IMR-90 (cell line): ENCODE results near the gene MBD2. TPM values are rescaled to one million over a fixed set of nuclear protein-coding genes. Genes with fewer than 3 reads are reported as not detected.
"Not testable (repeated sequence)": the region's sequence is repeated elsewhere in the genome, so short reads cannot be mapped to it uniquely, and the experiment has no call there.

Experiments
- ATAC-seq: fragments of 200-7000 bp; cut with Tn5 transposase; 2 replicates; pipeline ENCODE4 v1.9.1; 2020; ENCODE audit warnings: low read depth, mild to moderate bottlenecking, moderate library complexity
- BruUV-seq: library from RNA; stranded (reverse); fragments of 400-500 nt; replicated peaks from 2 replicates; lab custom pipeline; 2021; lab: Mats Ljungman, UMichigan
- CTCF ChIA-PET: fragments of 300-600 bp; formaldehyde crosslinking; extraction: SDS; loops from one replicate; lab custom pipeline; 2021; ENCODE audit warnings: antibody characterized with exemption; lab: Yijun Ruan, JAX
- POLR2A ChIA-PET: fragments of 300-600 bp; sonication (Branson Sonifier 250); formaldehyde crosslinking; loops from one replicate; lab custom pipeline; 2022; ENCODE audit warnings: antibody characterized with exemption; ENCODE audit not compliant: unreplicated experiment; lab: Charles Lee
- DNase-seq: peaks from one replicate; pipeline ENCODE4 v3.0.0; 2013
- H2AFZ ChIP-seq: replicated peaks from 2 replicates; pipeline ENCODE3; 2013; ENCODE audit warnings: low read length, mild to moderate bottlenecking; ENCODE audit not compliant: poor library complexity
- H2AK5ac ChIP-seq: 2 replicates; pipeline ENCODE4 v1.6.1; 2013; ENCODE audit warnings: low read depth, low read length, inconsistent platforms
- H2AK9ac ChIP-seq: replicated peaks from 2 replicates; pipeline ENCODE3; 2013; ENCODE audit warnings: mild to moderate bottlenecking, low read depth, low read length, moderate library complexity; ENCODE audit not compliant: poor library complexity
- H2BK120ac ChIP-seq: 2 replicates; pipeline ENCODE4 v1.6.1; 2013; ENCODE audit warnings: low read depth, low read length, inconsistent platforms
- H2BK15ac ChIP-seq: 3 replicates; pipeline ENCODE4 v1.6.1; 2013; ENCODE audit warnings: low read depth, low read length, inconsistent platforms
- H2BK20ac ChIP-seq: 2 replicates; pipeline ENCODE4 v1.6.1; 2013; ENCODE audit warnings: low read depth, mild to moderate bottlenecking, inconsistent platforms, low read length, moderate library complexity
- H2BK5ac ChIP-seq: 2 replicates; pipeline ENCODE4 v1.6.1; 2013; ENCODE audit warnings: mild to moderate bottlenecking, low read depth, low read length, inconsistent platforms; ENCODE audit not compliant: poor library complexity, severe bottlenecking
- H3K14ac ChIP-seq: replicated peaks from 2 replicates; pipeline ENCODE4 v1.6.1; 2013; ENCODE audit warnings: low read depth, low read length, inconsistent platforms
- H3K18ac ChIP-seq: 2 replicates; pipeline ENCODE4 v1.6.1; 2013; ENCODE audit warnings: low read depth, low read length, control low read depth
- H3K23ac ChIP-seq: 2 replicates; pipeline ENCODE4 v1.6.1; 2013; ENCODE audit warnings: low read depth, low read length, inconsistent platforms
- H3K27ac ChIP-seq: 2 replicates; pipeline ENCODE4 v1.5.1; 2013; ENCODE audit warnings: mild to moderate bottlenecking, control low read depth, low read length; ENCODE audit not compliant: insufficient read depth
- H3K27me3 ChIP-seq: 2 replicates; pipeline ENCODE4 v1.6.1; 2013; ENCODE audit warnings: low read length; ENCODE audit not compliant: control insufficient read depth, insufficient read depth
- H3K36me3 ChIP-seq: 2 replicates; pipeline ENCODE4 v1.6.1; 2013; ENCODE audit warnings: low read length, mixed read lengths; ENCODE audit not compliant: control insufficient read depth, insufficient read depth
- H3K4ac ChIP-seq: 2 replicates; pipeline ENCODE4 v1.6.1; 2013; ENCODE audit warnings: low read depth, low read length, inconsistent platforms
- H3K4me1 ChIP-seq: 2 replicates; pipeline ENCODE4 v1.6.1; 2013; ENCODE audit warnings: low read length, mixed read lengths; ENCODE audit not compliant: control insufficient read depth, insufficient read depth
- H3K4me2 ChIP-seq: 2 replicates; pipeline ENCODE4 v1.6.1; 2013; ENCODE audit warnings: low read depth, mild to moderate bottlenecking, control low read depth, low read length, moderate library complexity
- H3K4me3 ChIP-seq: 2 replicates; pipeline ENCODE4 v1.5.1; 2013; ENCODE audit warnings: low read depth, mild to moderate bottlenecking, control low read depth, low read length, moderate library complexity; ENCODE audit not compliant: insufficient read depth
- H3K56ac ChIP-seq: 2 replicates; pipeline ENCODE4 v1.6.1; 2013; ENCODE audit warnings: low read length, inconsistent platforms; ENCODE audit not compliant: insufficient read depth; ENCODE audit errors: extremely low read depth
- H3K79me1 ChIP-seq, 2 experiments: 2 replicates each; pipeline ENCODE4 v1.6.1; 2013; ENCODE audit warnings: low read length in 2 of 2, inconsistent platforms in 1 of 2, low read depth in 1 of 2
- H3K9ac ChIP-seq: 2 replicates; pipeline ENCODE4 v1.6.1; 2013; ENCODE audit warnings: low read depth, low read length, control low read depth
- H3K9me1 ChIP-seq: 2 replicates; pipeline ENCODE4 v1.6.1; 2013; ENCODE audit warnings: low read length, inconsistent platforms; ENCODE audit not compliant: insufficient read depth
- H3K9me3 ChIP-seq: 2 replicates; pipeline ENCODE4 v1.6.1; 2013; ENCODE audit warnings: low read length; ENCODE audit not compliant: control insufficient read depth, insufficient read depth
- H4K20me1 ChIP-seq: 2 replicates; pipeline ENCODE4 v1.6.1; 2013; ENCODE audit warnings: low read length, inconsistent platforms; ENCODE audit not compliant: insufficient read depth
- H4K5ac ChIP-seq: 2 replicates; pipeline ENCODE4 v1.6.1; 2013; ENCODE audit warnings: mild to moderate bottlenecking, low read depth, low read length, control low read depth
- H4K8ac ChIP-seq, 2 experiments: 2 replicates each; pipeline ENCODE4 v1.6.1; 2013; ENCODE audit warnings: low read depth in 2 of 2, low read length in 2 of 2, control low read depth in 1 of 2, inconsistent platforms in 1 of 2
- H4K91ac ChIP-seq: 2 replicates; pipeline ENCODE4 v1.6.1; 2013; ENCODE audit warnings: low read depth, low read length, inconsistent platforms; ENCODE audit not compliant: insufficient read depth
- WGBS, 2 experiments: methylation state at CpG; one replicate each; pipeline versions ENCODE4 v1.1.5 to v1.1.7; 2013; ENCODE audit warnings: missing lambda C conversion rate in 2 of 2; ENCODE audit not compliant: insufficient read length in 1 of 2; ENCODE audit errors: extremely low coverage in 2 of 2; 5-methylcytosine and 5-hydroxymethylcytosine counted together
- dilution Hi-C: fragments of 300-500 bp; cut with HindIII; formaldehyde crosslinking; loops from one replicate; pipeline ENCODE4 v1.14.3; 2018; ENCODE audit warnings: low sequenced_read_pairs; ENCODE audit not compliant: unreplicated experiment
- in situ Hi-C: fragments of 300-500 bp; cut with MboI; formaldehyde crosslinking; loops from 3 replicates; pipeline ENCODE4 v1.14.3; 2019; ENCODE audit warnings: low sequenced_read_pairs, inconsistent platforms, mixed read lengths
- intact Hi-C: fragments of 100-400 bp; cut with micrococcal nuclease; formaldehyde crosslinking; loops from 2 replicates; pipeline ENCODE4 v1.10.0; 2022
- polyA plus RNA-seq, 3 experiments: library from polyadenylated mRNA; depleted of rRNA; stranded (reverse); fragments of >200 nt; gene quantifications; 2 replicates each; pipeline ENCODE4 v1.2.3, GENCODE V29; 2012; ENCODE audit warnings: low replicate concordance in 1 of 3
- total RNA-seq: library from RNA; depleted of rRNA; stranded (reverse); fragments of >200 nt; gene quantifications from 2 replicates; pipeline ENCODE4 v1.2.3, GENCODE V29; 2012

Gene MBD2
- total and polyA plus RNA-seq, 2 of the 4 experiments (the other 2 are of a cell fraction) = 9.7 to 29.5 TPM

DNA sequence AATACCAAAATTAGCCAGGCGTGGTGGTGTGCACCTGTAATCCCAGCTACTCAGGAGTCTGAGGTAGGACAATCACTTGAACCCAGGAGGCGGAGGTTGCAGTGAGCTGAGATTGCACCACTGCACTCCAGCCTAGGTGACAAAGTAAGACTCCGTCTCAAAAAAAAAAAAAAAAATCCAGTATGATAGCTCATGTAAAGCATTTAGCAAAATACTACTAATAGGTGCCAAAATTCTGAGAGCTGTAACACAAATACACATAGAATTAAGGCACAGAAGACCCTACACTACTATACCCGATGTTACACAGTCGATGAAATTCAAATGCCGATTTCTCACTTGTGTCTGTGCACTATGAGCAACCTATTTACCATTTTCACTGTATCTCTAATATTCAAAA lies 5.7 kb downstream of the MBD2 start:
- in situ Hi-C loops, dilution Hi-C loops, CTCF ChIA-PET, H2BK120ac ChIP-seq, H3K4me1 ChIP-seq, H3K18ac ChIP-seq, H3K4me3 ChIP-seq, H2BK5ac ChIP-seq, intact Hi-C loops, H3K27me3 ChIP-seq, DNase-seq, H4K8ac ChIP-seq, H3K4me2 ChIP-seq, H3K27ac ChIP-seq, H3K36me3 ChIP-seq, H4K91ac ChIP-seq, H3K4ac ChIP-seq, H3K14ac ChIP-seq, H2BK20ac ChIP-seq, H4K5ac ChIP-seq, POLR2A ChIA-PET, H3K23ac ChIP-seq, H3K56ac ChIP-seq, ATAC-seq, H3K9me3 ChIP-seq, H3K9me1 ChIP-seq, H3K9ac ChIP-seq, H2AK5ac ChIP-seq, H2BK15ac ChIP-seq, BruUV-seq, H2AK9ac ChIP-seq, H2AFZ ChIP-seq: not testable (repeated sequence)
- 90% methylated on average over 3 of the region's 6 CpGs; no CpG with 5 or more reads in 1 of the 2 experiments for WGBS, 2 experiments
- H4K20me1 ChIP-seq = peaks cover 71% of the 10 kb centered on the region
- H3K79me1 ChIP-seq = peaks cover 9 to 52% of the 10 kb centered on the region in 2 experiments; a peak in 3 of 4 replicates
